RWPE2 (cell line): ENCODE results near the gene MED9.

Experiments used
- ATAC-seq: fragments of 200-7000 bp; cut with Tn5 transposase; 3 replicates; pipeline ENCODE4 v1.9.1; 2021; ENCODE audit warnings: low read depth
- DNase-seq: peaks from one replicate; pipeline ENCODE4 v3.0.0-alpha.2; 2020; ENCODE audit warnings: low spot score
- H3K27ac ChIP-seq: fragments of 450-650 bp; 2 replicates; pipeline ENCODE4 v1.5.1; 2017; ENCODE audit warnings: mild to moderate bottlenecking; ENCODE audit not compliant: poor library complexity, severe bottlenecking
- H3K27me3 ChIP-seq: fragments of 250-450 bp; sonication (Bioruptor Pico); 2 replicates; pipeline ENCODE4 v1.5.1; 2021; ENCODE audit warnings: mild to moderate bottlenecking, moderate library complexity; ENCODE audit not compliant: insufficient read depth, poor library complexity, severe bottlenecking
- H3K36me3 ChIP-seq: fragments of 250-450 bp; sonication (Bioruptor Pico); 2 replicates; pipeline ENCODE4 v1.5.1; 2020; ENCODE audit warnings: low read depth, mild to moderate bottlenecking, moderate library complexity
- H3K4me1 ChIP-seq: fragments of 250-450 bp; sonication (Bioruptor Pico); 2 replicates; pipeline ENCODE4 v1.5.1; 2021; ENCODE audit warnings: mild to moderate bottlenecking, moderate library complexity; ENCODE audit not compliant: insufficient read depth, poor library complexity, severe bottlenecking
- H3K4me3 ChIP-seq: fragments of 250-450 bp; sonication (Bioruptor Pico); 2 replicates; pipeline ENCODE4 v1.5.1; 2021; ENCODE audit warnings: mild to moderate bottlenecking, moderate library complexity; ENCODE audit not compliant: severe bottlenecking
- H3K9me3 ChIP-seq: fragments of 250-450 bp; sonication (Bioruptor Pico); 2 replicates; pipeline ENCODE4 v1.5.1; 2021; ENCODE audit warnings: mild to moderate bottlenecking, moderate library complexity; ENCODE audit not compliant: severe bottlenecking
- CTCF ChIP-seq: fragments of 450-650 bp; IDR thresholded peaks from one replicate; pipeline ENCODE4 v1.5.1; 2017; ENCODE audit warnings: mild to moderate bottlenecking, moderate library complexity; ENCODE audit not compliant: poor library complexity, severe bottlenecking

The MED9 gene

DNA sequence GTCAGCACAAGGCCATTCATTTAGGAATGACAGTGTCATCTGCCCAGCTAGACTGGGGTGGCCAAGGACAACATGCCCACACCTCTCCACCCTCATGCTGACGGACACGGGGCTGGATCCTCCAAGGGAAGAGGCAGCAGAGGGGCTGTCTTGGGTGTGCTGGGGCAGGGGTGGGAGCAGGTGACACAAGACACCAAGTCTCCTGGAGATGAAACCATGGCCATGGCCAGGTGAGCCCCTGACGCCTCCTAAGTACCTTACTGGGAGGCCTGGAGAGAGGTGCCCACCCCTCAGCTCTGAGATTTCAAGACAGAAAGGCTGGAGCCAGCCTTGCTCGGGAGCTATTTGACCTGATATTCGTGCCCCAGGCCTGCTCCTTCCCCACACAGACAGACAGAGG lies 28.4 kb downstream of the MED9 start:
- no peak overlapping the region for H3K27ac ChIP-seq
- H3K4me1 ChIP-seq, result no peaks in the 10 kb centered on the region
- H3K27me3 ChIP-seq, result no peaks in the 10 kb centered on the region
- no peak for TF ChIP-seq CTCF
- ATAC-seq (no peak), DNase-seq (peak; percentile 32)
- H3K9me3 ChIP-seq, result no peaks in the 10 kb centered on the region
- no peaks in the 10 kb centered on the region for H3K36me3 ChIP-seq
- H3K4me3 ChIP-seq, result no peak overlapping the region

DNA sequence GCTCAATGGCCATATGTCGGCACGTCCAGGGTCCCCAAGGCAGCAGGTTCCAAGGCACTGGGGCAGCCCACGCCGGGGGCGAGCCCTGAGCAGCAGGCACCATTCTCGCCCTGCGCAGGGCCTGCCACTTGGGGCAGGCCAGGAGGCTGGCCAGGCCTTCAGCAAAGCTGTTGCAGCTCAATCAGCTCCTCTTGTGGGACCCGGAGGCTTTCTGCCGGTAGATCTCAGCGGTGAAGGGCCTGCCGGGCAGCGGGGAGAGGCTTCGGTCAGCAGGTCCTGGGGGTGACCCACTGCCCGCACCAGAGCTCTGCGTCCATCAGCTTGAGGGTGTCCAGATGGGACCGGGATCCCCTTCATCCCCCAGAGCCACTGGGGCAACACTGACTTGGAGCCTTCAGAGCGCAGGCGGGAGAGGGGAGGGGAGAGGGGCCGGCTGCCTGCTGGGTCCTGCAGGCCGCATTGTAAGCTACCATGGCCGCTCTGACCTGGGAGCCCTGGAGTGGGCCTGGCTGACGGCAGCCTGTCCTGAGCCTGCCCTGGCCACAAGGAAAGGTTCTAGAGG lies 28.9 kb downstream of the MED9 start:
- Histone ChIP-seq H3K27ac (no peak overlapping the region), H3K36me3 (no peaks in the 10 kb centered on the region), H3K4me1 (no peaks in the 10 kb centered on the region), H3K4me3 (no peak overlapping the region), H3K27me3 (no peaks in the 10 kb centered on the region), H3K9me3 (no peaks in the 10 kb centered on the region)
- DNase-seq (peak; percentile 52), ATAC-seq (no peak)
- no peak for TF ChIP-seq CTCF

DNA sequence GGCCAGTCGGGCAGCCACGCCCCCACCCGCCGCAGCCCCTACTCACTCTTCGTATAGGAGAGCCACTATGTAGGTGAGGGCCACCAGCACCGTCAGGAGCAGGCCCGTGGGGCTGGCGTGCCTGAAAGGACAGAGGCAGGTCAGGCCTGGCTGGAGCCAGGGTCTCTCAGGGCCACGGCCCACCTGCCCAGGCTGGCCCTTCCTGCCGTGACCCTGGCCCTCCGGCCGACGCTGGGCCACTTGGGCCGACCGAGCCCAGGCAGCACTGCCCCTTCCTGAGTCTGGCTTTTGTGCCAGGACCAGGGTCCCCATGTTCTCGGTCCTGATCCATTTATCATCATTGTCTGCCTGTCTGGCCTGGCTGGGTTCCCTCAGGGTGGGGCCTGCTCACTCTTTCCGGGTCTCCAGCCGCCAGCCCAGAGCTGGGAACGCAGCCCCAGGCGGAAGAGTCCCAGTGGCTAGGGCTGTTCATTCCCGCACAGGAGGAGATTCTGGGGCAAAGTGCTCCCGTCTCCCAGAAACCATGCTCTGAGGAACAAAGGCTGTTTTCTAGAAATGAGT lies 29.5 kb downstream of the MED9 start:
- no peak overlapping the region for H3K27ac ChIP-seq
- H3K4me3 ChIP-seq, result no peak overlapping the region
- no peaks in the 10 kb centered on the region for H3K27me3 ChIP-seq
- no peak for TF ChIP-seq CTCF
- ATAC-seq (no peak), DNase-seq (peak; percentile 45)
- no peaks in the 10 kb centered on the region for H3K36me3 ChIP-seq
- H3K4me1 ChIP-seq, result no peaks in the 10 kb centered on the region
- H3K9me3 ChIP-seq, result no peaks in the 10 kb centered on the region

GRCh38 chr17:17506893-17507464 lies 30.2 kb downstream of the MED9 start:
- Histone ChIP-seq H3K9me3 (no peaks in the 10 kb centered on the region), H3K36me3 (no peaks in the 10 kb centered on the region), H3K4me3 (no peak overlapping the region), H3K4me1 (peaks cover 3% of the 10 kb centered on the region), H3K27ac (no peak overlapping the region), H3K27me3 (no peaks in the 10 kb centered on the region)
- no peak for TF ChIP-seq CTCF
- DNase-seq (peak; percentile 66), ATAC-seq (no peak)

DNA sequence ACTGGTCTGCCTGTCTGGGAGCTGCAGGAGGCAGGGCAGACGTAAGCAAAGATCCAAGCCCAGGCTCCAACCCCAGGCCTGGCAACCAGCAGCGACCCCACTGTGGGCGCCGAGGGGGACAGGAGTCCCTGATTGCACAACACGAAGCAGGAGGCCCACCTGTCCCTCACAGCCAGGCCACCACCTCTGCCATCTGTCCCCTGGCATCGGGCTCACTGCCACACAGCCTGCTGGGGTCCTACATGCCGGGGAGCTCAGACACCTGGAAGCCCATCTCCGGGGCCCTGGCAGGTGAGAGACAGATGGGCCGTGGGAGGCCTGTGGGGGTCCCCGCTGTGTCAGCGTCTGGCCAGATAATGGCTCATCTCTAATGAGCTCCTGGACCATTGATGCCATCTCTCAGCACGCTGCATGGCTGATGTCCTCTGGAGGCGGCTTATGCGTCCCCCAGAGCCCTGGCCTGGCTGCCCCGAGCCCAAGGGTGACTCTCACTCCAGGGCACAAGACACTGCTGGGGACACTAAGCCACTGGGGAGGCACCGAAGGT lies 30.7 kb downstream of the MED9 start:
- Histone ChIP-seq H3K4me3 (no peak overlapping the region), H3K36me3 (no peaks in the 10 kb centered on the region), H3K9me3 (no peaks in the 10 kb centered on the region), H3K4me1 (peaks cover 6% of the 10 kb centered on the region), H3K27me3 (no peaks in the 10 kb centered on the region), H3K27ac (no peak overlapping the region)
- no peak for TF ChIP-seq CTCF
- DNase-seq (peak; percentile 50), ATAC-seq (no peak)
